HEK293T (cell line): ENCODE data around the gene CTTN.

Experiments
- FOXA1 ChIP-seq: fragments of 450-650 bp; IDR thresholded peaks from 2 replicates; pipeline ENCODE4 v1.6.1; 2016; ENCODE audit warnings: mild to moderate bottlenecking
- NFRKB ChIP-seq: fragments of 450-650 bp; IDR thresholded peaks from 2 replicates; pipeline ENCODE4 v1.6.1; 2016; ENCODE audit warnings: mild to moderate bottlenecking, moderate library complexity
- TF ChIP-seq, protein P1 (sequence below): fragments of 450-650 bp; IDR thresholded peaks from 2 replicates; pipeline ENCODE4 v1.6.1; 2016

GRCh38 chr11:70471254-70471653 lies 72.9 kb downstream of the CTTN start:
- TF ChIP-seq FOXA1 (no peak), NFRKB (no peak)
- TF ChIP-seq, protein P1, sequence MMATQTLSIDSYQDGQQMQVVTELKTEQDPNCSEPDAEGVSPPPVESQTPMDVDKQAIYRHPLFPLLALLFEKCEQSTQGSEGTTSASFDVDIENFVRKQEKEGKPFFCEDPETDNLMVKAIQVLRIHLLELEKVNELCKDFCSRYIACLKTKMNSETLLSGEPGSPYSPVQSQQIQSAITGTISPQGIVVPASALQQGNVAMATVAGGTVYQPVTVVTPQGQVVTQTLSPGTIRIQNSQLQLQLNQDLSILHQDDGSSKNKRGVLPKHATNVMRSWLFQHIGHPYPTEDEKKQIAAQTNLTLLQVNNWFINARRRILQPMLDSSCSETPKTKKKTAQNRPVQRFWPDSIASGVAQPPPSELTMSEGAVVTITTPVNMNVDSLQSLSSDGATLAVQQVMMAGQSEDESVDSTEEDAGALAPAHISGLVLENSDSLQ = no peak
